Measurements from ENCODE around the gene CRYZL1. TPM values are rescaled to one million over a fixed set of nuclear protein-coding genes. Genes with fewer than 3 reads are reported as not detected.

The CRYZL1 gene
- total RNA-seq, result 43.6 and 48.2 TPM in 2 replicates
- long read RNA-seq, transcript CRYZL1-204 (13 exons, 1,617 nt), result major isoform, 128 of 271 reads
- long read RNA-seq, transcript CRYZL1-203 (13 exons, 1,482 nt), result minor isoform, 16 of 271 reads
- long read RNA-seq, transcript CRYZL1-209 (12 exons, 2,558 nt), result minor isoform, 17 of 271 reads
- long read RNA-seq, partial matches to known transcripts, result 54 of 271 reads
- long read RNA-seq, other reads (novel, unspliced or antisense), result 54 of 271 reads

- H3K4me1 Mint-ChIP-seq (ENCODE audit: unreplicated experiment), result peaks cover 33% of the 10 kb centered on the region
- TF ChIP-seq CTCF (IDR thresholded peaks at IDR 0.05), result no peak
- no peaks in the 10 kb centered on the region for H3K27me3 Mint-ChIP-seq (ENCODE audit: unreplicated experiment)
- peaks cover 5% of the 10 kb centered on the region for H3K36me3 Mint-ChIP-seq (ENCODE audit: unreplicated experiment)
- peak within 1 kb of the TSS; percentile 87 for H3K4me3 Mint-ChIP-seq (ENCODE audit: unreplicated experiment)
- H3K27ac Mint-ChIP-seq (ENCODE audit: unreplicated experiment), result peak within 1 kb of the TSS; percentile 98
- peak; percentile 100 for DNase-seq (ENCODE audit: extremely low spot score, unreplicated experiment)
- H3K9me3 Mint-ChIP-seq (ENCODE audit: unreplicated experiment), result no peaks in the 10 kb centered on the region
Measured at GRCh38 chr21:33641352-33642026, at the start of gene CRYZL1. CRYZL1 (minus strand) TSS chr21:33641741; CDS start chr21:33631551, 10,190 bp downstream.

- DNase-seq (ENCODE audit: extremely low spot score, unreplicated experiment), result no peak
- no peaks in the 10 kb centered on the region for H3K9me3 Mint-ChIP-seq (ENCODE audit: unreplicated experiment)
- no peak overlapping the region for H3K4me3 Mint-ChIP-seq (ENCODE audit: unreplicated experiment)
Measured at GRCh38 chr21:33690874-33691273, 49.3 kb upstream of the CRYZL1 start.

GRCh38 chr21:33688353-33688752 lies 46.8 kb upstream of the CRYZL1 start:
- H3K4me1 Mint-ChIP-seq (ENCODE audit: unreplicated experiment), result peaks cover 72% of the 10 kb centered on the region
- H3K9me3 Mint-ChIP-seq (ENCODE audit: unreplicated experiment), result no peaks in the 10 kb centered on the region
- H3K36me3 Mint-ChIP-seq (ENCODE audit: unreplicated experiment), result no peaks in the 10 kb centered on the region
- H3K27ac Mint-ChIP-seq (ENCODE audit: unreplicated experiment), result no peak overlapping the region
- DNase-seq (ENCODE audit: extremely low spot score, unreplicated experiment), result no peak
- H3K27me3 Mint-ChIP-seq (ENCODE audit: unreplicated experiment), result no peaks in the 10 kb centered on the region
- no peak overlapping the region for H3K4me3 Mint-ChIP-seq (ENCODE audit: unreplicated experiment)
- no peak for TF ChIP-seq CTCF (IDR thresholded peaks at IDR 0.05)

More at GRCh38 chr21:33690874-33691273, 49.3 kb upstream of the CRYZL1 start:
- Mint-ChIP-seq H3K27ac (ENCODE audit: unreplicated experiment) (no peak overlapping the region), H3K4me1 (ENCODE audit: unreplicated experiment) (peaks cover 49% of the 10 kb centered on the region), H3K27me3 (ENCODE audit: unreplicated experiment) (no peaks in the 10 kb centered on the region), H3K36me3 (ENCODE audit: unreplicated experiment) (no peaks in the 10 kb centered on the region)
- TF ChIP-seq CTCF (IDR thresholded peaks at IDR 0.05), result no peak

GRCh38 chr21:33687634-33688033 lies 46.1 kb upstream of the CRYZL1 start:
- H3K27ac Mint-ChIP-seq (ENCODE audit: unreplicated experiment), result no peak overlapping the region
- no peak for TF ChIP-seq CTCF (IDR thresholded peaks at IDR 0.05)
- DNase-seq (ENCODE audit: extremely low spot score, unreplicated experiment), result no peak
- no peaks in the 10 kb centered on the region for H3K9me3 Mint-ChIP-seq (ENCODE audit: unreplicated experiment)
- no peaks in the 10 kb centered on the region for H3K36me3 Mint-ChIP-seq (ENCODE audit: unreplicated experiment)
- no peak overlapping the region for H3K4me3 Mint-ChIP-seq (ENCODE audit: unreplicated experiment)
- no peaks in the 10 kb centered on the region for H3K27me3 Mint-ChIP-seq (ENCODE audit: unreplicated experiment)
- H3K4me1 Mint-ChIP-seq (ENCODE audit: unreplicated experiment), result peaks cover 72% of the 10 kb centered on the region

GRCh38 chr21:33686386-33686785 lies 44.8 kb upstream of the CRYZL1 start:
- Mint-ChIP-seq H3K4me1 (ENCODE audit: unreplicated experiment) (peaks cover 63% of the 10 kb centered on the region), H3K36me3 (ENCODE audit: unreplicated experiment) (no peaks in the 10 kb centered on the region), H3K9me3 (ENCODE audit: unreplicated experiment) (no peaks in the 10 kb centered on the region), H3K27ac (ENCODE audit: unreplicated experiment) (peak overlapping the region; percentile 64), H3K27me3 (ENCODE audit: unreplicated experiment) (no peaks in the 10 kb centered on the region), H3K4me3 (ENCODE audit: unreplicated experiment) (no peak overlapping the region)
- TF ChIP-seq CTCF (IDR thresholded peaks at IDR 0.05), result no peak
- no peak for DNase-seq (ENCODE audit: extremely low spot score, unreplicated experiment)
